Activated CD8-positive, alpha-beta T cell treated with anti-CD3 and anti-CD28 coated beads, Interleukin-2, amount 10 ng/mL, durations not matched to agents 7 days and 5 days (primary cell): ENCODE results near the gene RERE. TPM values are rescaled to one million over a fixed set of nuclear protein-coding genes. Genes with fewer than 3 reads are reported as not detected.
"Not testable (repeated sequence)": the region's sequence is repeated elsewhere in the genome, so short reads cannot be mapped to it uniquely, and the experiment has no call there.

Experiments used
- ATAC-seq: fragments of 150-1000 bp; cut with Tn5 transposase; one replicate; pipeline ENCODE4 v1.10.0; 2021; ENCODE audit warnings: moderate library complexity
- CTCF ChIA-PET: fragments of 350-600 bp; sonication (Branson Sonifier 250); formaldehyde crosslinking; loops from one replicate; lab custom pipeline; 2021; ENCODE audit warnings: antibody characterized with exemption; lab: Charles Lee
- POLR2A ChIA-PET: fragments of 350-600 bp; sonication (Branson Sonifier 250); formaldehyde crosslinking; loops from one replicate; lab custom pipeline; 2021; ENCODE audit warnings: antibody characterized with exemption; lab: Charles Lee
- DNase-seq: peaks from one replicate; pipeline ENCODE4 v3.0.0-alpha.2; 2020
- H3K27ac Mint-ChIP-seq: one replicate; pipeline ENCODE4 v1.8.0; 2021; ENCODE audit warnings: mild to moderate bottlenecking, mixed read lengths
- H3K27me3 Mint-ChIP-seq: one replicate; pipeline ENCODE4 v1.8.0; 2021; ENCODE audit warnings: low read depth, mixed read lengths
- H3K36me3 Mint-ChIP-seq: one replicate; pipeline ENCODE4 v1.8.0; 2021; ENCODE audit warnings: low read depth, mixed read lengths
- H3K4me1 Mint-ChIP-seq: one replicate; pipeline ENCODE4 v1.8.0; 2021; ENCODE audit warnings: low read depth, mixed read lengths
- H3K4me3 Mint-ChIP-seq: one replicate; pipeline ENCODE4 v1.8.0; 2021; ENCODE audit warnings: mild to moderate bottlenecking, mixed read lengths
- H3K9me3 Mint-ChIP-seq: one replicate; pipeline ENCODE4 v1.8.0; 2022; ENCODE audit warnings: mixed read lengths; ENCODE audit not compliant: insufficient read depth
- total RNA-seq, 2 experiments: library from RNA; stranded (reverse); gene quantifications; one replicate each; pipeline ENCODE4 v1.2.3, GENCODE V29; 2021

The RERE gene
- total RNA-seq, 2 experiments from 2014 or later, result 37.4 to 44.7 TPM

- H3K9me3 Mint-ChIP-seq, result no peaks in the 10 kb centered on the region
- ATAC-seq, result no peak
- no peaks in the 10 kb centered on the region for H3K27me3 Mint-ChIP-seq
- peaks cover 48% of the 10 kb centered on the region for H3K4me1 Mint-ChIP-seq
- H3K27ac Mint-ChIP-seq, result no peak overlapping the region
- DNase-seq, result no peak
- ChIA-PET POLR2A (no interaction called here), CTCF (no interaction called here)
- H3K4me3 Mint-ChIP-seq, result no peak overlapping the region
- peaks cover 32% of the 10 kb centered on the region for H3K36me3 Mint-ChIP-seq
These were observed 426.7 kb downstream of the RERE start for GRCh38 chr1:8390707-8391106.

GRCh38 chr1:8389958-8390535, 427.4 kb downstream of the RERE start:
- DNase-seq (peak; percentile 53), ATAC-seq (peak; percentile 64)
- POLR2A ChIA-PET, result no interaction called here
- Mint-ChIP-seq H3K27me3 (no peaks in the 10 kb centered on the region), H3K27ac (peak overlapping the region; percentile 30), H3K4me1 (peaks cover 42% of the 10 kb centered on the region), H3K9me3 (no peaks in the 10 kb centered on the region), H3K36me3 (peaks cover 32% of the 10 kb centered on the region), H3K4me3 (no peak overlapping the region)
- CTCF ChIA-PET, result no interaction called here

- no peak for ATAC-seq
- H3K4me3 Mint-ChIP-seq, result no peak overlapping the region
- peaks cover 30% of the 10 kb centered on the region for H3K36me3 Mint-ChIP-seq
- no peaks in the 10 kb centered on the region for H3K27me3 Mint-ChIP-seq
- peaks cover 39% of the 10 kb centered on the region for H3K4me1 Mint-ChIP-seq
- CTCF ChIA-PET, result no interaction called here
- POLR2A ChIA-PET, result no interaction called here
- H3K9me3 Mint-ChIP-seq, result no peaks in the 10 kb centered on the region
- DNase-seq, result no peak
- H3K27ac Mint-ChIP-seq, result no peak overlapping the region
These were observed 428.5 kb downstream of the RERE start for GRCh38 chr1:8388732-8389562.

- DNase-seq (no peak), ATAC-seq (no peak)
- ChIA-PET CTCF (interaction anchor here (0.8 to 1.4 kb wide), 2 partner anchors 11 to 341 kb away, joined by 3 read pairs; no protein-coding TSS in a partner anchor), POLR2A (interaction anchor here (0.6 kb wide), 1 partner anchor 290 kb away, joined by 3 read pairs; no protein-coding TSS in a partner anchor)
- H3K4me1 Mint-ChIP-seq, result peaks cover 49% of the 10 kb centered on the region
- H3K27ac Mint-ChIP-seq, result no peak overlapping the region
- H3K9me3 Mint-ChIP-seq, result no peaks in the 10 kb centered on the region
- no peak overlapping the region for H3K4me3 Mint-ChIP-seq
- H3K27me3 Mint-ChIP-seq, result no peaks in the 10 kb centered on the region
- H3K36me3 Mint-ChIP-seq, result peaks cover 24% of the 10 kb centered on the region
These were observed 431.2 kb downstream of the RERE start for GRCh38 chr1:8386247-8386646.

DNA sequence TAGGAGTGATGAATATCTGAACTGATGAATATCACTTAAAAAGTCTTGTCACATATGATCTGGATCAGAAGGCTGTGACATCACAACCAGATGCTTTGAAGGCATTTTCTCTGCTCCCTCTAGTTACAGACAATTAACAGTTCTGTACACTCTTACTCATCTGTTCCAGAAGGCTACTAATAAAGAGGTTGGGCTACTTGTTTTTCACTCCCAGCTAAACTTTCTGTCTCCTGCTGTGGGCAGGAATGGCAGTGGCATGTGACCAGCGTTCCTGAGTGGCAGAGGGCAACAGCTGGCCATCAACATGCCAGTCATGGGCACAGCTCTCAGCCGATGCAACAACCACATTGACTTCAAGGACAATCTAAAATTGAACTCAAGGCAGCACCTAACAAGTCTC, 432.9 kb downstream of the RERE start:
- peaks cover 39% of the 10 kb centered on the region for H3K4me1 Mint-ChIP-seq
- CTCF ChIA-PET, result no interaction called here
- H3K9me3 Mint-ChIP-seq, result no peaks in the 10 kb centered on the region
- ATAC-seq (no peak), DNase-seq (no peak)
- peaks cover 24% of the 10 kb centered on the region for H3K36me3 Mint-ChIP-seq
- POLR2A ChIA-PET, result no interaction called here
- no peak overlapping the region for H3K27ac Mint-ChIP-seq
- no peak overlapping the region for H3K4me3 Mint-ChIP-seq
- H3K27me3 Mint-ChIP-seq, result no peaks in the 10 kb centered on the region

GRCh38 chr1:8384088-8384487, 433.4 kb downstream of the RERE start:
- H3K4me1 Mint-ChIP-seq, result peaks cover 36% of the 10 kb centered on the region
- H3K9me3 Mint-ChIP-seq, result no peaks in the 10 kb centered on the region
- ATAC-seq (no peak), DNase-seq (no peak)
- H3K27me3 Mint-ChIP-seq, result no peaks in the 10 kb centered on the region
- no peak overlapping the region for H3K4me3 Mint-ChIP-seq
- peaks cover 20% of the 10 kb centered on the region for H3K36me3 Mint-ChIP-seq
- no peak overlapping the region for H3K27ac Mint-ChIP-seq
- ChIA-PET CTCF (interaction anchor here (0.6 kb wide), 1 partner anchor 13 kb away, joined by 3 read pairs; no protein-coding TSS in a partner anchor), POLR2A (no interaction called here)

DNA sequence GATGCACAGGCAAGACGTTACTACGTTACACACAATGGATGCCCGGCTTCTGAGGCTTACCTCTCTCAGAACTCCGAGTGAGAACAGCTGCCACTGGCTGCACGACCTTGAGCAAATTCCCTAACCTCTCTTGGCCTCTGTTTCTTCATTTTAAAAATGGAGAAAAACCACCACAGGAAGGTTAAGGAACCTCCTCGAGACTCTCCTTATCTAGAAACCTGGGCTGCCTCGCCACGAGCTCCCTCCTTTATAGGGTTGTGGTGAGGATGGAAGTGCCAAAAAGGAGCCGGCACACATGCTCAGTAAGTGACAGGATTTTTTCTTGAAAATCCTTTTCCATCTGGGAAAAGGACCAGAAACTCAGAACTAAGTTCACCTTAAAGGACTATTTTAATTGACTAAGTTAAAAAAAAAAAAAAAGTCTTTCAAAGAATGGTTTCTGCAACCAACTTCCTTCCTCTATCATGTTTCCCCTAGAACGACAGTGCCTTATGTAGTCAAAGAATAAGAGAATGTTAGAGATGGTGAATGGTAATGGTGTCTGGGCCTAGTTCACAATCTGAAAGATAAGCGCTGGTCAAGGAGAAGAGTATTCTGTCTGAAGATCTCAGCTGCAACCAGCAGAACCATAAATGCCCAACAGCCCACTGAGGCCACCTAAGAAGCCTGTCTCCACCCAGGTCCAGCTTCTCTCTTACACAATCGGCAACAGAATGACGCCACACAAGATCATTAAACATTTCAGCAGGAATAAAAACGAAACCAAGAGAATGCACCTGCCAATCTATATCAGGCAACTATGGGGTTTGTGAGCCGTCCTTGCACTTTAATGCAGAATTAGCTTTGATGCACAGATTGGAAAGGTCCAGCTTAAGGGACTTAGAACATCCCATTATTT, 434.6 kb downstream of the RERE start:
- peak overlapping the region; percentile 83 for H3K27ac Mint-ChIP-seq
- H3K4me3 Mint-ChIP-seq, result peak overlapping the region; percentile 53
- H3K4me1 Mint-ChIP-seq, result peaks cover 44% of the 10 kb centered on the region
- ChIA-PET POLR2A (interaction anchor here (0.8 kb wide), 1 partner anchor 40 kb away, joined by 3 read pairs; no protein-coding TSS in a partner anchor), CTCF (interaction anchor here (0.8 to 0.9 kb wide), 3 partner anchors 25 to 288 kb away, joined by 3 read pairs; no protein-coding TSS in a partner anchor)
- no peaks in the 10 kb centered on the region for H3K27me3 Mint-ChIP-seq
- ATAC-seq, result peak; percentile 58
- DNase-seq, result no peak
- H3K36me3 Mint-ChIP-seq, result peaks cover 17% of the 10 kb centered on the region
- no peaks in the 10 kb centered on the region for H3K9me3 Mint-ChIP-seq

DNA sequence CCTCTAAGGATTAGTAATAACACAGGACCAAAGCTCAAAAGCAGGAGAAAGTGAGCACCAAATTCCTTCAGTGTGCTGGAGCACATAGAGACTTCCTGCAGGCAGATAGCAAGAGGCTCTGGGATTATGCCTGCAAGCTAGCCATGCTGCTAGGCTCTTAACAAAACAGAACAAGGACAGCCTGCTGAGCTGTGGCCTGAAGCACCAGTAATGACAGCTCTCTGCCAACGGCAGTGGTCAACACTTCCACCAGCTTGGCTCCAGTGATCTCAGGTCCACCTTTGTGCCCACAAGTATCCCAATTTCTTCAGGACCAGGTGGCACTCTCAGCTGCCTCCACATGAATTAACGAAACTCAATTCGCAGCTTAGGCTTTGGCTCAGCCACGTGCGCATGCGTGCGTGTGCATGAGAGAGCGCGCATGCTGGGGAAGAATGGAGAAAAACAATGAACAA, 435.4 kb downstream of the RERE start:
- ATAC-seq, result no peak
- no peak overlapping the region for H3K4me3 Mint-ChIP-seq
- ChIA-PET POLR2A (interaction anchor here (0.8 kb wide), 1 partner anchor 40 kb away, joined by 3 read pairs; no protein-coding TSS in a partner anchor), CTCF (no interaction called here)
- H3K27me3 Mint-ChIP-seq, result no peaks in the 10 kb centered on the region
- peak overlapping the region; percentile 34 for H3K27ac Mint-ChIP-seq
- DNase-seq, result no peak
- no peaks in the 10 kb centered on the region for H3K9me3 Mint-ChIP-seq
- H3K4me1 Mint-ChIP-seq, result peaks cover 44% of the 10 kb centered on the region
- H3K36me3 Mint-ChIP-seq, result peaks cover 17% of the 10 kb centered on the region

GRCh38 chr1:8381618-8382017, 435.8 kb downstream of the RERE start:
- DNase-seq (no peak), ATAC-seq (no peak)
- POLR2A ChIA-PET, result no interaction called here
- no peaks in the 10 kb centered on the region for H3K27me3 Mint-ChIP-seq
- H3K27ac Mint-ChIP-seq, result no peak overlapping the region
- no peaks in the 10 kb centered on the region for H3K9me3 Mint-ChIP-seq
- peaks cover 17% of the 10 kb centered on the region for H3K36me3 Mint-ChIP-seq
- no peak overlapping the region for H3K4me3 Mint-ChIP-seq
- CTCF ChIA-PET, result no interaction called here
- peaks cover 44% of the 10 kb centered on the region for H3K4me1 Mint-ChIP-seq

DNA sequence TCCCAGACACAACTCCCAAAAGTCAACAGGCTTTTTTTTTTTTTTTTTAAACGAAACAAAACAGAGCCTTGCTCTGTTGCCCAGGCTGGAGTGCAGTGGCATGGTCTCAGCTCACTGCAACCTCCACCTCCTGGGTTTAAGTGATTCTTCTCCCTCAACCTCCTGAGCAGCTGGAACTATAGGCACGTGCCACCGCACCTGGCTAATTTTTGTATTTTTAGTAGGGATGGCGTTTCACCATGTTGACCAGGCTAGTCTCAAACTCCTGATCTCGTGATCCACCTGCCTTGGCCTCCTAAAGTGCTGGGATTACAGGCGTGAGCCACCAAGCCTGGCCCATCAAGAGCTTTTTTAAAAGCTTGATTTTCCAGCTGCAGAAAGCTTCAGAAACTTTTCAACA, 437.1 kb downstream of the RERE start:
- DNase-seq, ATAC-seq, H3K4me3 Mint-ChIP-seq, H3K27me3 Mint-ChIP-seq, H3K9me3 Mint-ChIP-seq, POLR2A ChIA-PET, H3K27ac Mint-ChIP-seq: not testable (repeated sequence)
- CTCF ChIA-PET, result interaction anchor here (0.8 kb wide), 1 partner anchor 365 kb away, joined by 3 read pairs; no protein-coding TSS in a partner anchor
- peaks cover 44% of the 10 kb centered on the region for H3K4me1 Mint-ChIP-seq
- peaks cover 13% of the 10 kb centered on the region for H3K36me3 Mint-ChIP-seq

DNA sequence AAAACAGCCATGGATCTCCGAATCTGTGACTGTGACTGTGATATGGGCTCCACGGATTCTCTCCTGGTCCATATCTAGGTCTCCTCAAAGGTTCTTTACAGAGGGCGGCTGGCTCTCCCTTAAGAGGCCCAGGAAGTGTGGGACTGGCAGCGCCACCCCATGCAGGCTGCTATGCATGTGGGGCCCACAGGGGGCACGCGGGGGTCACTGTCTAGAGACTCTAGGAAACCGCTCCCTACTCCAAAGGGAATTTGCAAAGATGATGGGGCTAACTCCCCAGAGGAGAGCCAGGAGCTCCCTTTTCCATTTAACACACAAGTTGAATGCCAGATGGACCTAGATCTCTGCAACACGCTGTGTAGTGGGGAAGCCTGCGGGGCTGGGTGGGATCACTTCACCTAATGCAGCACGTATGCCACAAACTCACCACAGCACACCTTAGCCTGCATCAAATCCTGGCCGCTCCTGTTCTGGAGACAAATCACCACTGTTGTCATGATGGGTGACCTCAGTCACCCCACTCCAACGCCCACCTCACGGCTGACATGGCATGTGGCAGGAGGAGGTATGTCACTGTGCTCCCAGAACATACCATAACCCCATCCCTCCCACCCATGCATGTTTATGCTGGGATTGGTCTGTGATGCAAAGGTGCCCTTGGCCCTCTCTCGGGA, 437.8 kb downstream of the RERE start:
- ATAC-seq, result no peak

More for the DNA sequence above, 437.8 kb downstream of the RERE start:
- H3K27ac Mint-ChIP-seq, result no peak overlapping the region
- no peak overlapping the region for H3K4me3 Mint-ChIP-seq
- H3K36me3 Mint-ChIP-seq, result peaks cover 10% of the 10 kb centered on the region
- no peaks in the 10 kb centered on the region for H3K9me3 Mint-ChIP-seq
- H3K4me1 Mint-ChIP-seq, result peaks cover 43% of the 10 kb centered on the region
- ChIA-PET CTCF (no interaction called here), POLR2A (no interaction called here)
- no peak for DNase-seq
- no peaks in the 10 kb centered on the region for H3K27me3 Mint-ChIP-seq
